ENCODE measurements around the gene MRGPRE.

The MRGPRE gene

GRCh38 chr11:3213659-3214419, 18.4 kb downstream of the MRGPRE start:
- no peak for DNase-seq (ENCODE audit: low spot score)

GRCh38 chr11:3208272-3208671, 23.9 kb downstream of the MRGPRE start:
- no peak for DNase-seq (ENCODE audit: low spot score)

GRCh38 chr11:3207526-3208189, 24.6 kb downstream of the MRGPRE start:
- DNase-seq (ENCODE audit: low spot score) = no peak

- DNase-seq (ENCODE audit: low spot score) = no peak
Measured at GRCh38 chr11:3206922-3207204, 25.4 kb downstream of the MRGPRE start.

GRCh38 chr11:3206156-3206921, 25.9 kb downstream of the MRGPRE start:
- no peak for DNase-seq (ENCODE audit: low spot score)

- DNase-seq (ENCODE audit: low spot score) = no peak
Measured at GRCh38 chr11:3205261-3206155, 26.7 kb downstream of the MRGPRE start.

GRCh38 chr11:3204141-3205015, 27.8 kb downstream of the MRGPRE start:
- DNase-seq (ENCODE audit: low spot score) = no peak

- DNase-seq (ENCODE audit: low spot score) = no peak
Measured at GRCh38 chr11:3203221-3204043, 28.8 kb downstream of the MRGPRE start.

- DNase-seq (ENCODE audit: low spot score) = no peak
Measured at GRCh38 chr11:3202759-3203158, 29.5 kb downstream of the MRGPRE start.

GRCh38 chr11:3202305-3202704, 29.9 kb downstream of the MRGPRE start:
- no peak for DNase-seq (ENCODE audit: low spot score)

GRCh38 chr11:3201677-3202181, 30.5 kb downstream of the MRGPRE start:
- DNase-seq (ENCODE audit: low spot score) = no peak

GRCh38 chr11:3201112-3201581, 31.1 kb downstream of the MRGPRE start:
- no peak for DNase-seq (ENCODE audit: low spot score)

GRCh38 chr11:3200388-3201111, 31.7 kb downstream of the MRGPRE start:
- no peak for DNase-seq (ENCODE audit: low spot score)

GRCh38 chr11:3199537-3200295, 32.5 kb downstream of the MRGPRE start:
- no peak for DNase-seq (ENCODE audit: low spot score)

- no peak for DNase-seq (ENCODE audit: low spot score)
Measured at GRCh38 chr11:3198815-3199214, 33.4 kb downstream of the MRGPRE start.

GRCh38 chr11:3197878-3198528, 34.2 kb downstream of the MRGPRE start:
- no peak for DNase-seq (ENCODE audit: low spot score)

GRCh38 chr11:3197044-3197695, 35.0 kb downstream of the MRGPRE start:
- DNase-seq (ENCODE audit: low spot score) = no peak
